OCI-LY1 (cell line): Measurements from ENCODE around the gene ALMS1.
"Not testable (repeated sequence)": the region's sequence is repeated elsewhere in the genome, so short reads cannot be mapped to it uniquely, and the experiment has no call there.

Experiments
- H2AFZ ChIP-seq: fragments of 200-600 bp; sonication (generic), shearing (Covaris generic); 2 replicates; pipeline ENCODE4 v1.6.0; 2014; ENCODE audit warnings: antibody characterized with exemption, mild to moderate bottlenecking, low read length
- H3F3A ChIP-seq: fragments of 200-600 bp; sonication (generic), shearing (Covaris generic); 2 replicates; pipeline ENCODE4 v1.6.0; 2014; ENCODE audit warnings: mild to moderate bottlenecking, antibody characterized with exemption, low read length, moderate library complexity; ENCODE audit not compliant: insufficient read depth
- H3K27ac ChIP-seq: fragments of 200-600 bp; sonication (generic); 2 replicates; pipeline ENCODE4 v1.5.1; 2014; ENCODE audit warnings: low read length, mixed run types, mild to moderate bottlenecking, low read depth; ENCODE audit not compliant: poor library complexity, severe bottlenecking
- H3K27me3 ChIP-seq: fragments of 200-600 bp; sonication (generic); 2 replicates; pipeline ENCODE4 v1.6.0; 2014; ENCODE audit warnings: antibody characterized with exemption, mild to moderate bottlenecking, low read length, moderate library complexity; ENCODE audit not compliant: insufficient read depth
- H3K36me3 ChIP-seq: fragments of 200-600 bp; sonication (generic); 2 replicates; pipeline ENCODE4 v1.6.1; 2014; ENCODE audit warnings: mild to moderate bottlenecking, antibody characterized with exemption, low read length, moderate library complexity, mixed read lengths; ENCODE audit not compliant: insufficient read depth
- H3K4me1 ChIP-seq: fragments of 200-600 bp; sonication (generic); 2 replicates; pipeline ENCODE4 v1.5.1; 2014; ENCODE audit warnings: mild to moderate bottlenecking, low read length, moderate library complexity; ENCODE audit not compliant: insufficient read depth, severe bottlenecking
- H3K4me2 ChIP-seq: fragments of 200-600 bp; sonication (generic), shearing (Covaris generic); 2 replicates; pipeline ENCODE4 v1.6.1; 2014; ENCODE audit warnings: low read length
- H3K4me3 ChIP-seq: fragments of 200-600 bp; sonication (generic); 2 replicates; pipeline ENCODE4 v1.5.1; 2014; ENCODE audit warnings: low read length, low read depth, mild to moderate bottlenecking, mixed read lengths; ENCODE audit not compliant: poor library complexity, severe bottlenecking
- H3K79me2 ChIP-seq: fragments of 200-600 bp; shearing (Covaris generic); 2 replicates; pipeline ENCODE4 v1.6.1; 2016; ENCODE audit warnings: mixed run types, low read length, mixed read lengths; ENCODE audit not compliant: insufficient read depth
- H3K9ac ChIP-seq: fragments of 200-600 bp; sonication (generic), shearing (Covaris generic); 2 replicates; pipeline ENCODE4 v1.6.1; 2014; ENCODE audit warnings: mild to moderate bottlenecking, low read length, mixed read lengths
- H3K9me2 ChIP-seq: fragments of 200-600 bp; sonication (generic), shearing (Covaris generic); 2 replicates; pipeline ENCODE4 v1.6.1; 2014; ENCODE audit warnings: low read depth, mild to moderate bottlenecking, low read length, mixed read lengths
- H3K9me3 ChIP-seq: fragments of 200-600 bp; shearing (Covaris generic); 2 replicates; pipeline ENCODE4 v1.6.1; 2014; ENCODE audit warnings: low read length, mixed read lengths
- H4K20me1 ChIP-seq: fragments of 200-600 bp; sonication (generic), shearing (Covaris generic); 2 replicates; pipeline ENCODE4 v1.6.0; 2016; ENCODE audit warnings: mild to moderate bottlenecking, low read length; ENCODE audit not compliant: insufficient read depth
- EZH2 ChIP-seq: fragments of 200-600 bp; sonication (generic), shearing (Covaris generic); IDR thresholded peaks from 2 replicates; pipeline ENCODE4 v1.8.0; 2017; ENCODE audit warnings: borderline replicate concordance, mixed run types, mild to moderate bottlenecking, antibody characterized with exemption, low read length, moderate library complexity, mixed read lengths
- TF ChIP-seq, protein P1 (sequence below): fragments of 200-600 bp; sonication (generic), shearing (Covaris generic); IDR thresholded peaks from 2 replicates; pipeline ENCODE4 v1.5.1; 2017; ENCODE audit warnings: mild to moderate bottlenecking, antibody characterized with exemption, low read length, moderate library complexity, mixed read lengths

The ALMS1 gene

DNA sequence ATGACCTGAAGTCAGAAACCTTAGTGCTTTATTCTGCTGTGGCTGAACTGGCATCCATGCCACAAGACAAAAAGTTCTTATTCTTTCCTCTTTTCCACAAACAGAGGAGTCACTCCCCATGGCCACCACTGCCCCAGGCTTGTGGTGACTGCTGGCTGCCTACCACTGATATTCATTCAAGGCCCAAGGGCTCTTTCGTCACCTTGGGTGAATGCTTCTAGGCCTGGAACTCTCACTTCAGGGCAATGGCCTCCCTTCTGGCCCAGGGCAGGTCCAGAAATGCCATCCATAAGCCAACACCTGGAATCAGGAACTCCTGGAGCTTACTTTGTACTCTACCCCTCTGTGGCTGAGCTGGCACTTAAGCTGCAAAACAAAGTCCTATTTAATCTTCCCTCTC lies 146.7 kb downstream of the ALMS1 start:
- H3K36me3 ChIP-seq, result peaks cover 45% of the 10 kb centered on the region
- H3K9me3 ChIP-seq, result no peaks in the 10 kb centered on the region
- H3K9me2 ChIP-seq, result no peaks in the 10 kb centered on the region
- no peaks in the 10 kb centered on the region for H3K4me1 ChIP-seq
- TF ChIP-seq, protein P1, sequence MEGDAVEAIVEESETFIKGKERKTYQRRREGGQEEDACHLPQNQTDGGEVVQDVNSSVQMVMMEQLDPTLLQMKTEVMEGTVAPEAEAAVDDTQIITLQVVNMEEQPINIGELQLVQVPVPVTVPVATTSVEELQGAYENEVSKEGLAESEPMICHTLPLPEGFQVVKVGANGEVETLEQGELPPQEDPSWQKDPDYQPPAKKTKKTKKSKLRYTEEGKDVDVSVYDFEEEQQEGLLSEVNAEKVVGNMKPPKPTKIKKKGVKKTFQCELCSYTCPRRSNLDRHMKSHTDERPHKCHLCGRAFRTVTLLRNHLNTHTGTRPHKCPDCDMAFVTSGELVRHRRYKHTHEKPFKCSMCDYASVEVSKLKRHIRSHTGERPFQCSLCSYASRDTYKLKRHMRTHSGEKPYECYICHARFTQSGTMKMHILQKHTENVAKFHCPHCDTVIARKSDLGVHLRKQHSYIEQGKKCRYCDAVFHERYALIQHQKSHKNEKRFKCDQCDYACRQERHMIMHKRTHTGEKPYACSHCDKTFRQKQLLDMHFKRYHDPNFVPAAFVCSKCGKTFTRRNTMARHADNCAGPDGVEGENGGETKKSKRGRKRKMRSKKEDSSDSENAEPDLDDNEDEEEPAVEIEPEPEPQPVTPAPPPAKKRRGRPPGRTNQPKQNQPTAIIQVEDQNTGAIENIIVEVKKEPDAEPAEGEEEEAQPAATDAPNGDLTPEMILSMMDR, result no peak
- no peak for TF ChIP-seq EZH2
- H3K79me2 ChIP-seq, result no peaks in the 10 kb centered on the region
- H3K4me3 ChIP-seq, result no peak overlapping the region
- no peaks in the 10 kb centered on the region for H3K27me3 ChIP-seq
- no peak overlapping the region for H2AFZ ChIP-seq
- H4K20me1 ChIP-seq, result no peaks in the 10 kb centered on the region
- H3F3A ChIP-seq, result no peaks in the 10 kb centered on the region
- H3K27ac ChIP-seq, result no peak overlapping the region
- no peak overlapping the region for H3K4me2 ChIP-seq
- no peak overlapping the region for H3K9ac ChIP-seq

DNA sequence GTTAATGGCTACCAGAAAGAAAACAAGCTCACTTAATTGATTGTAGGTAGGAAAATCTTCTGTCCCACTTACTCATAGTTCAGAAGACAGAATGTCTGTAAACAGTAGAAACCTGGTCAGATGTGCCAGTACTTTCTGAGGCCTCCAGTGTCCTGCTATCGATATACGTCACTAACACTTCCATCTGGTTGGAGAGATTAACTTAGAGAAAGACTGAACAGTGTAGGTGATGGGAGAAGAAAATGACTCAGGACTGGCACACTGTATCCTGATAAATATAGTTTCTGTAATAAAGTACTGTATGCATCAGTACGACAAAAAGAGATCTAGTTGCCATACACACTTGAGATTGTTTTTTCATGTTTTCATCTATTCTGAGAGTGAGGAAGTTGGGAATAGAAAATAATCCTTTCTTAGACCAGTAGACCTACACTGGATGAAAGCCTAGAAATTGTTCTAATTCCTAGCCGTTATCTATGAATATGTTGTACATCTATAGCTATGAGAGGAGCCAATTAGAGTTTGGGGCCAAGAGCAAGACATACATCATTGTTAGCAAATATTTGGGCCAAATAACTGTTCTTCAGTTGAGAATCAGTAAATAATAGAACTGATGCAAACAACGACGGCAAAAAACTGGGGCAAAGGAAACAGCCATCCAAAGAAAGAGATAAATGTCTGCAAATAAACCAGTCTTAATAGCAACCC lies 150.7 kb downstream of the ALMS1 start:
- no peaks in the 10 kb centered on the region for H4K20me1 ChIP-seq
- TF ChIP-seq, protein P1, result no peak
- no peak for TF ChIP-seq EZH2

DNA sequence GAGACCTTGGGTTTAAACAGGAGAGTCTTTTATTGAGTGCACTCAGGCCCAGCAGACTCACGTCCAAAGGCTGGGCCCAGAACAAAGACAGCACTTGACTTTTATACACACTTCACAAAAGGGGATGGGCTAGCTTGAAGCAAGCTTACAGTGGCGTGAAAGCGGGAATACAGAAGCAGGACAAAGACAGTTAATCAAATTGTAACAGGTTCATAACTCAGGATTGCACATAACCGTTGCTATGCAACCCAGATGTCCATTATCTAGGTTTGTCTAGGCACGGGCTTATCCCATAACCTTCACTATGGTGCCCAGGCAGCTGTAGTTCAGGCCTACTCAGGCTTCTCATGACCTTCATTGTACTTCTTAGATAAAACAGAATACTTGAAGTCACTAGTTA lies 175.2 kb downstream of the ALMS1 start:
- not testable (repeated sequence) for H3K4me2 ChIP-seq, H3F3A ChIP-seq, H3K27me3 ChIP-seq, H2AFZ ChIP-seq, H4K20me1 ChIP-seq, H3K4me3 ChIP-seq, H3K27ac ChIP-seq, H3K9me3 ChIP-seq, H3K9me2 ChIP-seq, H3K4me1 ChIP-seq, H3K9ac ChIP-seq, H3K79me2 ChIP-seq
- peaks cover 14% of the 10 kb centered on the region; the same call in 1 of the 2 replicates for H3K36me3 ChIP-seq

More for the DNA sequence above, 150.7 kb downstream of the ALMS1 start:
- Histone ChIP-seq H2AFZ (no peak overlapping the region), H3K9me3 (0 out of 2 replicates have a peak, but pooled peaks cover 2% of the 10 kb centered on the region), H3K4me3 (no peak overlapping the region), H3K4me1 (no peaks in the 10 kb centered on the region), H3K4me2 (no peak overlapping the region), H3K27me3 (no peaks in the 10 kb centered on the region), H3K27ac (no peak overlapping the region), H3K9me2 (no peaks in the 10 kb centered on the region), H3K36me3 (peaks cover 51% of the 10 kb centered on the region), H3K9ac (no peak overlapping the region), H3K79me2 (no peaks in the 10 kb centered on the region), H3F3A (no peaks in the 10 kb centered on the region)

DNA sequence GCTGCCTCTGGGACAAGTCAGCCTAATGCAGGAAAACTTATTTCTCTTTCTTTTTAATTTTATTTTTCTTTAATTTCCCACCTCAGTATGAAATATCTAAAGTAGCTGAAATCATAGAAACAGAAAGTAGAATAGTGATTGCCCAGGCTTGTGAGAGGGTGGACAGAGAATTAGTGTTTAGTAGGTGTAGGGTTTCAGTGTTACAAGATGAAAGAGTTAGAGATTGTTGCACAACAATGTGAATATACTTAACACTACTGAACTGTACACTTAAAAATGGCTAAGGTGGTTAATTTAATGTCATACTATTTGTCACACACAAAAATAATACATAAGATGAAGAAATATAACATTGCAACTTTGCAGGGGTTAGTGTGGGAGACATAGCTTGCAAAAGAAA lies 175.8 kb downstream of the ALMS1 start:
- Histone ChIP-seq H3K27ac (no peak overlapping the region), H3K36me3 (peaks cover 14% of the 10 kb centered on the region; the same call in 1 of the 2 replicates), H3K9me2 (no peaks in the 10 kb centered on the region), H3K4me3 (no peak overlapping the region), H3K9me3 (no peaks in the 10 kb centered on the region), H3K27me3 (no peaks in the 10 kb centered on the region), H3F3A (no peaks in the 10 kb centered on the region), H3K4me2 (no peak overlapping the region), H4K20me1 (no peaks in the 10 kb centered on the region), H3K79me2 (no peaks in the 10 kb centered on the region), H3K9ac (no peak overlapping the region), H2AFZ (no peak overlapping the region), H3K4me1 (no peaks in the 10 kb centered on the region)
- TF ChIP-seq EZH2, result no peak
- TF ChIP-seq, protein P1, result no peak
